ENCODE results near the gene ZSCAN16.
A peak's percentile ranks its signal among the peaks of the same experiment; 100 is the strongest.
"Not testable (repeated sequence)": the region's sequence is repeated elsewhere in the genome, so short reads cannot be mapped to it uniquely, and the experiment has no call there.

ZSCAN16 gene

GRCh38 chr6:28124350-28124970, at the start of gene ZSCAN16:
ZSCAN16 (plus strand) TSS chr6:28124609; CDS start chr6:28125444, 835 bp downstream.
- TF ChIP-seq CTCF (IDR thresholded peaks at IDR 0.05; ENCODE audit: insufficient read depth, low read depth, low read length, missing control alignments), result no peak
- peak within 1 kb of the TSS; percentile 100 for H3K4me3 ChIP-seq (ENCODE audit: low read depth, low read length)
- DNase-seq (ENCODE audit: low read depth), result peak; percentile 91

GRCh38 chr6:28078050-28078449, 46.4 kb upstream of the ZSCAN16 start:
- no peak for DNase-seq (ENCODE audit: low read depth)
- H3K4me3 ChIP-seq (ENCODE audit: low read depth, low read length), result no peak overlapping the region
- TF ChIP-seq CTCF (IDR thresholded peaks at IDR 0.05; ENCODE audit: insufficient read depth, low read depth, low read length, missing control alignments), result no peak

GRCh38 chr6:28078836-28079235, 45.6 kb upstream of the ZSCAN16 start:
- DNase-seq (ENCODE audit: low read depth), result no peak
- no peak for TF ChIP-seq CTCF (IDR thresholded peaks at IDR 0.05; ENCODE audit: insufficient read depth, low read depth, low read length, missing control alignments)
- H3K4me3 ChIP-seq (ENCODE audit: low read depth, low read length), result no peak overlapping the region

- not testable (repeated sequence) for DNase-seq (ENCODE audit: low read depth)
- peak within 1 kb of the TSS; percentile 72 for H3K4me3 ChIP-seq (ENCODE audit: low read depth, low read length)
These were observed 44.1 kb upstream of the ZSCAN16 start, which contains the start of gene ZNF165 for GRCh38 chr6:28080381-28080630. ZNF165 (plus strand) TSS chr6:28080568; CDS start chr6:28085481, 4,913 bp downstream.

- peak; percentile 97 for DNase-seq (ENCODE audit: low read depth)
- peak overlapping the region; percentile 72 for H3K4me3 ChIP-seq (ENCODE audit: low read depth, low read length)
- TF ChIP-seq CTCF (IDR thresholded peaks at IDR 0.05; ENCODE audit: insufficient read depth, low read depth, low read length, missing control alignments), result no peak
These were observed 43.6 kb upstream of the ZSCAN16 start for GRCh38 chr6:28080631-28081485.

GRCh38 chr6:28081486-28081751, 43.0 kb upstream of the ZSCAN16 start:
- peak; percentile 81 for DNase-seq (ENCODE audit: low read depth)
- no peak for TF ChIP-seq CTCF (IDR thresholded peaks at IDR 0.05; ENCODE audit: insufficient read depth, low read depth, low read length, missing control alignments)
- H3K4me3 ChIP-seq (ENCODE audit: low read depth, low read length), result peak overlapping the region; percentile 72

- DNase-seq (ENCODE audit: low read depth), result no peak
- H3K4me3 ChIP-seq (ENCODE audit: low read depth, low read length), result no peak overlapping the region
- no peak for TF ChIP-seq CTCF (IDR thresholded peaks at IDR 0.05; ENCODE audit: insufficient read depth, low read depth, low read length, missing control alignments)
These were observed 41.5 kb upstream of the ZSCAN16 start for GRCh38 chr6:28082939-28083338.

All from GM12865 (cell line).